ENCODE data around the gene CDHR5.

GRCh38 chr11:608791-609251 is 15.9 kb downstream of the CDHR5 start:
- no peak for TF ChIP-seq CTCF (IDR thresholded peaks at IDR 0.05)
- no peak for TF ChIP-seq POLR2A (IDR thresholded peaks at IDR 0.05)

Data from testis (tissue), 2 donors.